Natural killer cell (primary cell): Measurements from ENCODE around the gene PHKB. TPM values are rescaled to one million over a fixed set of nuclear protein-coding genes. Genes with fewer than 3 reads are reported as not detected.

Experiments
- ATAC-seq, 3 donors: fragments of 150-1000 bp in 2 of 3; fragments of 200-7000 bp in 1 of 3; cut with Tn5 transposase; 1 replicate in 1 of 3; 2 replicates in 2 of 3; pipeline ENCODE4 v1.10.0; 2021; ENCODE audit warnings: mild to moderate bottlenecking in 2 of 3, moderate library complexity in 2 of 3
- DNase-seq, 2 donors: peaks; one replicate each; pipeline versions ENCODE4 v3.0.0 to v3.0.0-alpha.2; 2013 to 2021; ENCODE audit warnings: mixed read lengths in 1 of 2
- H3K27ac ChIP-seq: one replicate; pipeline ENCODE4 v1.5.1; 2013; ENCODE audit warnings: mild to moderate bottlenecking, low read length
- H3K27me3 ChIP-seq: one replicate; pipeline ENCODE4 v1.6.1; 2013; ENCODE audit warnings: low read length; ENCODE audit not compliant: control insufficient read depth, insufficient read depth
- H3K36me3 ChIP-seq: one replicate; pipeline ENCODE4 v1.6.1; 2013; ENCODE audit warnings: low read length; ENCODE audit not compliant: control insufficient read depth, insufficient read depth
- H3K4me1 ChIP-seq: one replicate; pipeline ENCODE4 v1.6.1; 2013; ENCODE audit warnings: low read length; ENCODE audit not compliant: control insufficient read depth, insufficient read depth
- H3K4me3 ChIP-seq: one replicate; pipeline ENCODE4 v1.5.1; 2013; ENCODE audit warnings: low read length
- H3K9me3 ChIP-seq: one replicate; pipeline ENCODE4 v1.6.1; 2013; ENCODE audit warnings: low read length; ENCODE audit not compliant: control insufficient read depth, insufficient read depth
- H3K27ac Mint-ChIP-seq, 2 donors: one replicate each; pipeline ENCODE4 v1.8.0; 2022; ENCODE audit warnings: mild to moderate bottlenecking in 2 of 2, mixed read lengths in 2 of 2, moderate library complexity in 1 of 2
- H3K27me3 Mint-ChIP-seq, 2 donors: one replicate each; pipeline ENCODE4 v1.8.0; 2022; ENCODE audit warnings: low read depth in 2 of 2, mixed read lengths in 2 of 2
- H3K36me3 Mint-ChIP-seq: one replicate; pipeline ENCODE4 v1.8.0; 2022; ENCODE audit warnings: mixed read lengths
- H3K4me1 Mint-ChIP-seq, 2 donors: one replicate each; pipeline ENCODE4 v1.8.0; 2022; ENCODE audit warnings: mixed read lengths in 2 of 2
- H3K4me3 Mint-ChIP-seq: one replicate; pipeline ENCODE4 v1.8.0; 2022; ENCODE audit warnings: mild to moderate bottlenecking, moderate library complexity, mixed read lengths
- H3K9me3 Mint-ChIP-seq, 2 donors: one replicate each; pipeline ENCODE4 v1.8.0; 2022; ENCODE audit warnings: mixed read lengths in 2 of 2
- WGBS: methylation state at CpG from one replicate; pipeline ENCODE4 v1.1.7; 2013; ENCODE audit warnings: missing lambda C conversion rate; ENCODE audit not compliant: insufficient coverage; 5-methylcytosine and 5-hydroxymethylcytosine counted together
- intact Hi-C: fragments of 100-400 bp; cut with micrococcal nuclease; formaldehyde crosslinking; loops from one replicate; pipeline ENCODE4 v1.14.2; 2022
- total RNA-seq, 4 donors: library from RNA; stranded (reverse); fragments of 120-200 nt in 1 of 4; gene quantifications; one replicate each; pipeline versions ENCODE4 v1.2.3 to v1.2.4, GENCODE V29; 2013 to 2022
- TF ChIP-seq, protein P1 (sequence below): fragments of 200-600 bp; IDR thresholded peaks from one replicate; pipeline ENCODE4 v1.8.0; 2022; ENCODE audit warnings: antibody characterized with exemption

The PHKB gene
- total RNA-seq, 3 donors from 2014 or later (not counting 1 experiment from before 2014, with no cell fraction given): 54.4 to 64.0 (median 58.5) TPM

DNA sequence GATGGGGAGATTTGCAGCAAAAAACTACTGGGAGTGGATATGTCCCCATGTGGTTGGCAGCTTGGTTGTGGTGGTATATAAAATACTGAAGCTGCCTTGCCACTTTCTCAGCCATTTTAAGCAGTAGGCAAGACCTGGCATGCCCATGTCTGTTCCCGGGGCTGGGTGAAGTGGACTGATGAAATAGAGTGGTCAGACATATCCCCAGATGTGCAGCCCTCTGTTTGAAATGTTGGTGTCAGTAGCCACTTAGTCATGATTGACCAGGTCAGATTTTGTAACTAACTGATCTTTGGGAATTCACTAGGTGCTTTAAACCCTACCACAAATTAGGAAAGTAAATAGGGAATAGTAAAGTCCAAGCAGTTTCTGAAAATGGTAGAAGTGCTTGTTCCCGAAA lies 151.6 kb downstream of the PHKB start:
- Histone ChIP-seq H3K4me1 (peaks cover 11% of the 10 kb centered on the region), H3K27me3 (no peaks in the 10 kb centered on the region), H3K27ac (no peak overlapping the region), H3K4me3 (no peak overlapping the region), H3K9me3 (no peaks in the 10 kb centered on the region), H3K36me3 (no peaks in the 10 kb centered on the region)
- intact Hi-C loops: no loop called here
- WGBS: 79% methylated on average over 2 of the region's 2 CpGs
- peak overlapping the region; percentile 48 to 60 for H3K27ac Mint-ChIP-seq
- H3K36me3 Mint-ChIP-seq: peaks cover 11% of the 10 kb centered on the region
- peak in 1 of 3 donors; percentile 65 for ATAC-seq
- peak overlapping the region; percentile 52 for H3K4me3 Mint-ChIP-seq
- H3K9me3 Mint-ChIP-seq: no peaks in the 10 kb centered on the region
- TF ChIP-seq, protein P1, sequence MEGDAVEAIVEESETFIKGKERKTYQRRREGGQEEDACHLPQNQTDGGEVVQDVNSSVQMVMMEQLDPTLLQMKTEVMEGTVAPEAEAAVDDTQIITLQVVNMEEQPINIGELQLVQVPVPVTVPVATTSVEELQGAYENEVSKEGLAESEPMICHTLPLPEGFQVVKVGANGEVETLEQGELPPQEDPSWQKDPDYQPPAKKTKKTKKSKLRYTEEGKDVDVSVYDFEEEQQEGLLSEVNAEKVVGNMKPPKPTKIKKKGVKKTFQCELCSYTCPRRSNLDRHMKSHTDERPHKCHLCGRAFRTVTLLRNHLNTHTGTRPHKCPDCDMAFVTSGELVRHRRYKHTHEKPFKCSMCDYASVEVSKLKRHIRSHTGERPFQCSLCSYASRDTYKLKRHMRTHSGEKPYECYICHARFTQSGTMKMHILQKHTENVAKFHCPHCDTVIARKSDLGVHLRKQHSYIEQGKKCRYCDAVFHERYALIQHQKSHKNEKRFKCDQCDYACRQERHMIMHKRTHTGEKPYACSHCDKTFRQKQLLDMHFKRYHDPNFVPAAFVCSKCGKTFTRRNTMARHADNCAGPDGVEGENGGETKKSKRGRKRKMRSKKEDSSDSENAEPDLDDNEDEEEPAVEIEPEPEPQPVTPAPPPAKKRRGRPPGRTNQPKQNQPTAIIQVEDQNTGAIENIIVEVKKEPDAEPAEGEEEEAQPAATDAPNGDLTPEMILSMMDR: no peak
- H3K4me1 Mint-ChIP-seq: peaks cover 35 to 42% of the 10 kb centered on the region in 2 donors
- H3K27me3 Mint-ChIP-seq: no peaks in the 10 kb centered on the region
- no peak for DNase-seq

DNA sequence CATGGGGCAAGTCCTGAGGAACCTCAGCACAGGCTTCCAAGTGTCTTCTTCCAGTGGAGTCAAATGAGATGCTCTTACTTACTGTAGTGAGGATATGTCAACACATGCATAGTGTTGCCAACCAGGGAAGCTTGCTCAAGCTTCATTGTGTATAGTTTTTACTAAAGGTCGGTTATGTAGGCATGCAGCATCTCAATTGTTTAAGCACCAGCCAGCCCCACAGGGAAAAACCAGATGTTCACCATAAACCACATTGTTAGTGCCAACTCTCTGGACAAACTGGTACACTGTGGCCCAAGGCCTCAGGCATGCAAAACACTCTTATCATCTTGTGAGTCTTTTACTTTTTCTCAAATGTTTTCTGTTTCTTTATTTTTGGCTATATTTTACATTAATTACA lies 152.1 kb downstream of the PHKB start:
- no peak overlapping the region for H3K27ac ChIP-seq
- Mint-ChIP-seq H3K27ac (peak overlapping the region; percentile 48 to 60), H3K27me3 (no peaks in the 10 kb centered on the region), H3K4me3 (peak overlapping the region; percentile 35), H3K9me3 (no peaks in the 10 kb centered on the region), H3K4me1 (peaks cover 35 to 42% of the 10 kb centered on the region in 2 donors), H3K36me3 (peaks cover 11% of the 10 kb centered on the region)
- ATAC-seq (no peak), DNase-seq (no peak)
- H3K36me3 ChIP-seq: no peaks in the 10 kb centered on the region
- no peaks in the 10 kb centered on the region for H3K9me3 ChIP-seq
- intact Hi-C loops: no loop called here
- H3K4me3 ChIP-seq: no peak overlapping the region
- WGBS: 70% methylated on average over 1 of the region's 1 CpG
- TF ChIP-seq, protein P1: no peak
- H3K27me3 ChIP-seq: no peaks in the 10 kb centered on the region
- H3K4me1 ChIP-seq: peaks cover 11% of the 10 kb centered on the region

DNA sequence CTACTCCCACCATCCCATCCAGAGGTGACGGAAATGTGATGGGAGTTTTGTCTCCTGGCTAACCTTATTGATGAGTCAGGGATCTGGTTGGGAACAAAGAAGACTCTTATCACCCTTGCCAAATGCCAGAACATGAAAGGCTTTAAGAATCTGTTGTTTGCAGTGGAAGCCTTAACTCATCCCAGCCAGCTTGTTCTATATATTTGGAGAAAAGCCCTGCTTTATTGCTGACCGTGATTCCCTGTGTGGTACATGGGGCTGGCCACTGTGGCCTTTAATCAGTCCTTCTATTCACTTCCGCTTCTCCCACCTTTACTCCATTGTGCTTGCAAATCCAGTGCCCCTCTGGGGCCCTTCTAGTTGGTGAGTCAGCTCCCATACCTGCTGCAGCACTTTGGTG lies 156.6 kb downstream of the PHKB start:
- Histone ChIP-seq H3K4me3 (no peak overlapping the region), H3K9me3 (no peaks in the 10 kb centered on the region), H3K4me1 (peaks cover 7% of the 10 kb centered on the region), H3K36me3 (no peaks in the 10 kb centered on the region), H3K27me3 (no peaks in the 10 kb centered on the region), H3K27ac (no peak overlapping the region)
- Mint-ChIP-seq H3K27ac (no peak overlapping the region), H3K9me3 (no peaks in the 10 kb centered on the region), H3K4me1 (peaks cover 13 to 20% of the 10 kb centered on the region in 2 donors), H3K4me3 (no peak overlapping the region), H3K27me3 (no peaks in the 10 kb centered on the region), H3K36me3 (no peaks in the 10 kb centered on the region)
- intact Hi-C loops: no loop called here
- 100% methylated on average over 2 of the region's 3 CpGs for WGBS
- no peak for ATAC-seq
- DNase-seq: no peak
- TF ChIP-seq, protein P1: no peak

DNA sequence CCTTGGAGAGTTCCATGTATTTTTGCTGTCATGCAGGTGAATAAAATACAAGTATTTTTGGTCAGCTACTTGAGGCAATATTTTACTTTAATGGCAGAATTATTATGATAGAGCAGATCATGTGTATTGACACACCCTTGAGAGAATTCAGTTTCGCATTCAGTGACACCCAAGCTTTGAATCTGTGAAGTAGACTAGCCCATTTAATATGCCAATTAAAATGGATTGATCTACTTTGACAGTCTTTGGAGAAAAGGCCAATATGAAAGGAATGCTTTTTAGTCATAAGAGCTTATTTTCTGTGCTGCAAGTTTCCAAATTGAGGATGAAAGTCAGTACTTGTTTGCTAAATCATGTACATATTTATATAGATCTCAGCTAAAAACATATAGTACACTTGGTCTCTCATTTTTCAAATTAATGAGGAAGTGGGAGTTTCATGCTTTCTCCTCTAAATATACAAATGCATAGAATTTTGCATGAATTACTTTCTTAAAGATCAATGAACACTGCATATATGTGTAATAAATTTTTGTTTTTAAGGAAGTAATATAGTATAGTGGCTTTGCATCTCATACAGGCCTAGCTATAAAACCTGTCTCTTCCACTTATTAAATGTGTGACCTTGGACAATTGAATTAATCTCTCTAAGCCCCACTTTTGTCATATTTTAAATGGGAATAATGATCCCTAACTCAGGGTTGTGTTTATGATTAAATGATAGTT lies 161.5 kb downstream of the PHKB start:
- no peaks in the 10 kb centered on the region for H3K36me3 Mint-ChIP-seq
- no peaks in the 10 kb centered on the region for H3K27me3 Mint-ChIP-seq
- no peak overlapping the region for H3K27ac Mint-ChIP-seq
- no peaks in the 10 kb centered on the region for H3K9me3 Mint-ChIP-seq
- Histone ChIP-seq H3K27ac (no peak overlapping the region), H3K27me3 (no peaks in the 10 kb centered on the region), H3K9me3 (no peaks in the 10 kb centered on the region), H3K36me3 (no peaks in the 10 kb centered on the region), H3K4me3 (no peak overlapping the region), H3K4me1 (no peaks in the 10 kb centered on the region)
- intact Hi-C loops: no loop called here
- TF ChIP-seq, protein P1: no peak
- no peak overlapping the region for H3K4me3 Mint-ChIP-seq
- WGBS: 92% methylated on average over 1 of the region's 1 CpG
- ATAC-seq (no peak), DNase-seq (no peak)
- H3K4me1 Mint-ChIP-seq: peaks cover 0 to 5% of the 10 kb centered on the region in 2 donors
